Neural progenitor cell (in vitro differentiated cells): ENCODE measurements around the gene ZC3H18.

Experiments used
- CTCF ChIP-seq: fragments of 200-600 bp; sonication (generic); IDR thresholded peaks from 2 replicates; pipeline ENCODE4 v1.5.1; 2017; ENCODE audit warnings: antibody characterized with exemption, mild to moderate bottlenecking
- EZH2 ChIP-seq: fragments of 200-600 bp; sonication (generic); IDR thresholded peaks from 2 replicates; pipeline ENCODE4 v1.6.1; 2017; ENCODE audit warnings: antibody characterized with exemption, mild to moderate bottlenecking, moderate library complexity

GRCh38 chr16:88538366-88539060, 31.7 kb upstream of the ZC3H18 start:
- TF ChIP-seq CTCF: no peak
- no peak for TF ChIP-seq EZH2
